Stomach (tissue), 4 donors: Measurements from ENCODE around the gene CCDC110.

Source experiments
- EP300 ChIP-seq: sonication (generic); formaldehyde crosslinking; IDR thresholded peaks from one replicate; pipeline ENCODE4 v1.6.1; 2017; ENCODE audit warnings: antibody characterized with exemption
- POLR2A ChIP-seq, 4 donors: fragments of 450-650 bp; IDR thresholded peaks; one replicate each; pipeline ENCODE4 v1.6.1; 2016; ENCODE audit warnings: antibody characterized with exemption in 4 of 4, control low read depth in 2 of 4, mild to moderate bottlenecking in 1 of 4, moderate library complexity in 1 of 4
- POLR2AphosphoS5 ChIP-seq, 3 donors: sonication (generic); formaldehyde crosslinking; IDR thresholded peaks; one replicate each; pipeline ENCODE4 v1.6.1; 2016; ENCODE audit warnings: antibody characterized with exemption in 3 of 3
- TF ChIP-seq, protein P1 (sequence below), 7 experiments: fragments of 450-650 bp in 4 of 7; fragments of 200-600 bp in 3 of 7; sonication (generic) in 3 of 7; IDR thresholded peaks; one replicate each; pipeline ENCODE4 v1.5.1; 2016 to 2019; ENCODE audit warnings: antibody characterized with exemption in 7 of 7, control low read depth in 2 of 7, mild to moderate bottlenecking in 1 of 7

DNA sequence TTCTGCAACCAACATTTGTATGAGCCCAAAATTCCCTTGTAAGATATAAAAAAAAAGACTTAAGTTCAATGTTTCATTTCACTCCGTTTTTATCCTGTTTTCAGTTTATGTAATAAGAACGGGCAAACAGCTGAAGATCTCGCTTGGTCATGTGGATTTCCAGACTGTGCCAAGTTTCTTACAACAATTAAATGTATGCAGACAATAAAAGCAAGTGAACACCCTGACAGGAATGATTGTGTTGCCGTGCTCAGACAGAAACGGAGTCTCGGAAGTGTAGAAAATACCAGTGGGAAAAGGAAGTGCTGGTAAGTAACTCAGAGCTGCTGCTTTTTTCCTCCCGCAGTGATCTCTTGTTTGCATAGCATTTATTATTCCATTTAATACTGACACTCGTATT is 72.1 kb downstream of the CCDC110 start:
- TF ChIP-seq POLR2AphosphoS5 (IDR thresholded peaks at IDR 0.05) = no peak
- TF ChIP-seq, protein P1, sequence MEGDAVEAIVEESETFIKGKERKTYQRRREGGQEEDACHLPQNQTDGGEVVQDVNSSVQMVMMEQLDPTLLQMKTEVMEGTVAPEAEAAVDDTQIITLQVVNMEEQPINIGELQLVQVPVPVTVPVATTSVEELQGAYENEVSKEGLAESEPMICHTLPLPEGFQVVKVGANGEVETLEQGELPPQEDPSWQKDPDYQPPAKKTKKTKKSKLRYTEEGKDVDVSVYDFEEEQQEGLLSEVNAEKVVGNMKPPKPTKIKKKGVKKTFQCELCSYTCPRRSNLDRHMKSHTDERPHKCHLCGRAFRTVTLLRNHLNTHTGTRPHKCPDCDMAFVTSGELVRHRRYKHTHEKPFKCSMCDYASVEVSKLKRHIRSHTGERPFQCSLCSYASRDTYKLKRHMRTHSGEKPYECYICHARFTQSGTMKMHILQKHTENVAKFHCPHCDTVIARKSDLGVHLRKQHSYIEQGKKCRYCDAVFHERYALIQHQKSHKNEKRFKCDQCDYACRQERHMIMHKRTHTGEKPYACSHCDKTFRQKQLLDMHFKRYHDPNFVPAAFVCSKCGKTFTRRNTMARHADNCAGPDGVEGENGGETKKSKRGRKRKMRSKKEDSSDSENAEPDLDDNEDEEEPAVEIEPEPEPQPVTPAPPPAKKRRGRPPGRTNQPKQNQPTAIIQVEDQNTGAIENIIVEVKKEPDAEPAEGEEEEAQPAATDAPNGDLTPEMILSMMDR (IDR thresholded peaks at IDR 0.05) = no peak
- no peak for TF ChIP-seq POLR2A (IDR thresholded peaks at IDR 0.05)
- TF ChIP-seq EP300 = no peak
